HCT116 (cell line): ENCODE data around the gene SLC27A1. TPM values are rescaled to one million over a fixed set of nuclear protein-coding genes. Genes with fewer than 3 reads are reported as not detected.

Source experiments
- ATAC-seq: fragments of 200-7000 bp; cut with Tn5 transposase; 2 replicates; pipeline ENCODE4 v1.9.1; 2020; ENCODE audit warnings: mild to moderate bottlenecking, moderate library complexity
- BruUV-seq: library from RNA; stranded (reverse); fragments of 400-500 nt; replicated peaks from 2 replicates; lab custom pipeline; 2021; lab: Mats Ljungman, UMichigan
- CTCF ChIA-PET: fragments of 300-600 bp; sonication (Branson Sonifier 250); formaldehyde crosslinking; loops from one replicate; lab custom pipeline; 2021; ENCODE audit warnings: antibody characterized with exemption; lab: Charles Lee
- POLR2A ChIA-PET: fragments of 300-600, 350-600 bp; sonication (Branson Sonifier 250); formaldehyde crosslinking; loops from one replicate; lab custom pipeline; 2021; ENCODE audit warnings: antibody characterized with exemption; lab: Charles Lee
- RAD21 ChIA-PET, 2 experiments: fragments of 300-600 bp; sonication (Branson Sonifier 250); formaldehyde crosslinking; loops; one replicate each; lab custom pipeline; 2023; ENCODE audit warnings: low total read pairs in 2 of 2; ENCODE audit not compliant: uncharacterized antibody in 2 of 2, unreplicated experiment in 2 of 2, low non-redundant PET in 1 of 2; lab: Charles Lee
- DNase-seq: peaks from one replicate; pipeline ENCODE4 v3.0.0-alpha.2; 2010; ENCODE audit warnings: low read depth, low spot score
- H2AFZ ChIP-seq: fragments of 200-600 bp; shearing (Covaris generic), sonication (generic); 2 replicates; pipeline ENCODE4 v1.6.1; 2017; ENCODE audit warnings: low read depth, mixed run types, mixed read lengths, antibody characterized with exemption, low read length; ENCODE audit not compliant: poor library complexity, severe bottlenecking
- H3K27ac ChIP-seq: 2 replicates; pipeline ENCODE4 v1.5.1; 2012; ENCODE audit warnings: low read depth, low read length
- H3K27me3 ChIP-seq: fragments of 200-600 bp; sonication (generic); 2 replicates; pipeline ENCODE4 v1.6.1; 2016; ENCODE audit warnings: mixed run types, low read length, mixed read lengths; ENCODE audit not compliant: insufficient read depth
- H3K36me3 ChIP-seq, 2 experiments: fragments of 200-500 bp in 1 of 2; fragments of 200-600 bp in 1 of 2; sonication (Bioruptor generic) in 1 of 2; sonication (generic) in 1 of 2; 2 replicates each; pipeline versions ENCODE4 v1.5.1 to v1.6.1; 2014 to 2016; ENCODE audit warnings: low read length in 2 of 2, inconsistent platforms in 1 of 2, mixed read lengths in 1 of 2, mixed run types in 1 of 2; ENCODE audit not compliant: insufficient read depth in 2 of 2, control insufficient read depth in 1 of 2
- H3K4me1 ChIP-seq, 2 experiments: fragments of 200-600 bp in 1 of 2; sonication (generic) in 1 of 2; 2 replicates each; pipeline versions ENCODE4 v1.5.1 to v1.6.1; 2012 to 2017; ENCODE audit warnings: low read length in 2 of 2, inconsistent platforms in 1 of 2, mild to moderate bottlenecking in 1 of 2, mixed read lengths in 1 of 2, mixed run types in 1 of 2, moderate library complexity in 1 of 2; ENCODE audit not compliant: insufficient read depth in 2 of 2, control insufficient read depth in 1 of 2
- H3K4me2 ChIP-seq: fragments of 200-600 bp; sonication (generic); 2 replicates; pipeline ENCODE4 v1.6.1; 2017; ENCODE audit warnings: mixed run types, low read length, mixed read lengths
- H3K4me3 ChIP-seq, 2 experiments: fragments of 200-600 bp in 1 of 2; sonication (generic) in 1 of 2; replicated peaks in 1 of 2; 2 replicates each; pipeline ENCODE4 v1.5.1; 2011 to 2016; ENCODE audit warnings: low read length in 2 of 2, control low read depth in 1 of 2, low read depth in 1 of 2, mild to moderate bottlenecking in 1 of 2, mixed read lengths in 1 of 2, mixed run types in 1 of 2
- H3K79me2 ChIP-seq: fragments of 200-600 bp; sonication (generic); 2 replicates; pipeline ENCODE4 v1.6.1; 2017; ENCODE audit warnings: mild to moderate bottlenecking, mixed run types, low read length, moderate library complexity, mixed read lengths; ENCODE audit not compliant: insufficient read depth
- H3K9ac ChIP-seq: fragments of 200-600 bp; sonication (generic); 2 replicates; pipeline ENCODE4 v1.6.1; 2016; ENCODE audit warnings: low read length, mixed read lengths
- H3K9me2 ChIP-seq: fragments of 200-600 bp; sonication (generic), shearing (Covaris generic); 2 replicates; pipeline ENCODE4 v1.6.1; 2017; ENCODE audit warnings: mixed run types, mild to moderate bottlenecking, moderate library complexity; ENCODE audit not compliant: insufficient read depth
- H3K9me3 ChIP-seq, 2 experiments: fragments of 200-500 bp in 1 of 2; fragments of 200-600 bp in 1 of 2; sonication (Bioruptor generic) in 1 of 2; sonication (generic) in 1 of 2; 2 replicates each; pipeline ENCODE4 v1.6.1; 2014 to 2017; ENCODE audit warnings: low read length in 2 of 2, mixed read lengths in 2 of 2, inconsistent platforms in 1 of 2, low read depth in 1 of 2, mild to moderate bottlenecking in 1 of 2, mixed run types in 1 of 2, moderate library complexity in 1 of 2; ENCODE audit not compliant: control insufficient read depth in 1 of 2, insufficient read depth in 1 of 2
- H4K20me1 ChIP-seq: fragments of 200-600 bp; sonication (generic), shearing (Covaris generic); 2 replicates; pipeline ENCODE4 v1.6.1; 2017; ENCODE audit warnings: mixed run types, mild to moderate bottlenecking, moderate library complexity; ENCODE audit not compliant: insufficient read depth
- ATF3 ChIP-seq: IDR thresholded peaks from 2 replicates; pipeline ENCODE4 v1.6.1; 2012
- CEBPB ChIP-seq: IDR thresholded peaks from 2 replicates; pipeline ENCODE4 v1.6.1; 2012; ENCODE audit warnings: low read depth
- CTCF ChIP-seq, 3 experiments: fragments of 200-600 bp in 1 of 3; sonication (generic) in 1 of 3; IDR thresholded peaks in 2 of 3; conservative IDR thresholded peaks in 1 of 3; 2 replicates each; pipeline ENCODE4 v1.5.1; 2012 to 2017; ENCODE audit warnings: low read depth in 2 of 3, low read length in 2 of 3, antibody characterized with exemption in 1 of 3, borderline replicate concordance in 1 of 3, control low read depth in 1 of 3, mild to moderate bottlenecking in 1 of 3, mixed read lengths in 1 of 3, mixed run types in 1 of 3, moderate library complexity in 1 of 3; ENCODE audit not compliant: insufficient read depth in 1 of 3
- EGR1 ChIP-seq: IDR thresholded peaks from 2 replicates; pipeline ENCODE4 v1.6.1; 2012; ENCODE audit warnings: low read depth
- ELF1 ChIP-seq: IDR thresholded peaks from 2 replicates; pipeline ENCODE4 v1.6.1; 2012; ENCODE audit warnings: low read depth, borderline replicate concordance
- EZH2 ChIP-seq: fragments of 200-600 bp; sonication (generic); IDR thresholded peaks from 2 replicates; pipeline ENCODE4 v1.6.1; 2017; ENCODE audit warnings: antibody characterized with exemption, mixed run types
- EZH2phosphoT487 ChIP-seq: fragments of 200-600 bp; IDR thresholded peaks from 2 replicates; pipeline ENCODE4 v1.6.1; 2018; ENCODE audit warnings: antibody characterized with exemption, borderline replicate concordance
- JUND ChIP-seq: IDR thresholded peaks from 2 replicates; pipeline ENCODE4 v1.6.1; 2012
- MAX ChIP-seq: IDR thresholded peaks from 2 replicates; pipeline ENCODE4 v1.6.1; 2012
- POLR2A ChIP-seq: IDR thresholded peaks from 2 replicates; pipeline ENCODE4 v1.7.0; 2011; ENCODE audit warnings: borderline replicate concordance; ENCODE audit not compliant: insufficient read depth, insufficient read length; ENCODE audit errors: extremely low read depth
- RAD21 ChIP-seq: IDR thresholded peaks from 2 replicates; pipeline ENCODE4 v1.6.1; 2012; ENCODE audit warnings: low read depth, mild to moderate bottlenecking
- SIN3A ChIP-seq: IDR thresholded peaks from 2 replicates; pipeline ENCODE4 v1.6.1; 2012; ENCODE audit warnings: low read depth
- SP1 ChIP-seq: IDR thresholded peaks from 2 replicates; pipeline ENCODE4 v1.6.1; 2012; ENCODE audit warnings: low read depth
- SRF ChIP-seq: IDR thresholded peaks from 2 replicates; pipeline ENCODE4 v1.6.1; 2012; ENCODE audit warnings: low read depth
- TCF7L2 ChIP-seq: IDR thresholded peaks from 2 replicates; pipeline ENCODE4 v1.7.0; 2011; ENCODE audit warnings: borderline replicate concordance, inconsistent platforms; ENCODE audit not compliant: insufficient read depth, insufficient read length; ENCODE audit errors: extremely low read depth
- YY1 ChIP-seq: IDR thresholded peaks from 2 replicates; pipeline ENCODE4 v1.6.1; 2011; ENCODE audit warnings: low read length, low read depth, moderate library complexity, mild to moderate bottlenecking; ENCODE audit not compliant: insufficient replicate concordance; ENCODE audit errors: extremely low read depth
- ZBTB33 ChIP-seq: IDR thresholded peaks from 2 replicates; pipeline ENCODE4 v1.6.1; 2011; ENCODE audit warnings: mild to moderate bottlenecking, low read length, moderate library complexity; ENCODE audit not compliant: insufficient replicate concordance; ENCODE audit errors: extremely low read depth
- ZFX ChIP-seq: fragments of 450-650 bp; IDR thresholded peaks from 2 replicates; pipeline ENCODE4 v1.6.1; 2017
- intact Hi-C: fragments of 100-400 bp; cut with micrococcal nuclease; formaldehyde crosslinking; loops from 2 replicates; pipeline ENCODE4 v1.10.0; 2022
- total RNA-seq: library from RNA; stranded (reverse); gene quantifications from one replicate; pipeline ENCODE4 v1.2.1, GENCODE V29; 2021; ENCODE audit not compliant: unreplicated experiment

Gene SLC27A1
- total RNA-seq, 1 experiment from 2014 or later: 22.5 TPM

GRCh38 chr19:17431417-17431816, 38.9 kb upstream of the SLC27A1 start (continued):
- TF ChIP-seq EZH2phosphoT487 (no peak), YY1 (no peak), ELF1 (no peak), MAX (no peak), TCF7L2 (no peak), ZBTB33 (no peak), ATF3 (no peak), POLR2A (no peak), CEBPB (no peak), JUND (no peak), EZH2 (no peak), SP1 (no peak), SRF (no peak)
- TF ChIP-seq, all 23 proteins: peak for 0

GRCh38 chr19:17435218-17435617, 35.1 kb upstream of the SLC27A1 start:
- BruUV-seq: no TSS peak
- CTCF ChIA-PET: no interaction called here
- intact Hi-C loops: no loop called here
- Histone ChIP-seq H3K4me1 (no peaks in the 10 kb centered on the region), H4K20me1 (no peaks in the 10 kb centered on the region), H3K4me2 (no peak overlapping the region), H3K9me3 (no peaks in the 10 kb centered on the region), H3K4me3 (no peak overlapping the region), H3K9ac (no peak overlapping the region), H3K27me3 (no peaks in the 10 kb centered on the region), H2AFZ (no peak overlapping the region), H3K79me2 (no peaks in the 10 kb centered on the region), H3K9me2 (no peaks in the 10 kb centered on the region), H3K27ac (no peak overlapping the region), H3K36me3 (no peaks in the 10 kb centered on the region)
- ATAC-seq (no peak), DNase-seq (no peak)
- RAD21 ChIA-PET: no interaction called here
- POLR2A ChIA-PET: no interaction called here
- TF ChIP-seq RAD21 (no peak), EGR1 (no peak), ZFX (no peak), JUND (no peak), SIN3A (no peak), ATF3 (no peak), ELF1 (no peak), TCF7L2 (no peak), ZBTB33 (no peak), CTCF (IDR thresholded peaks at IDR 0.05 in 2 of 3, conservative IDR thresholded peaks at IDR 0.05 in 1 of 3; ENCODE audit: borderline replicate concordance in 1 of 3, insufficient read depth in 1 of 3, low read depth in 2 of 3, low read length in 2 of 3) (no peak), CEBPB (no peak), EZH2phosphoT487 (no peak), SP1 (no peak), YY1 (no peak)
